PC-3 (cell line): ENCODE data around the gene CMKLR1. TPM values are rescaled to one million over a fixed set of nuclear protein-coding genes. Genes with fewer than 3 reads are reported as not detected.

Experiments
- ATAC-seq: fragments of 200-7000 bp; cut with Tn5 transposase; 2 replicates; pipeline ENCODE4 v1.9.1; 2020; ENCODE audit warnings: mild to moderate bottlenecking, moderate library complexity
- BruUV-seq: library from RNA; stranded (reverse); fragments of 400-500 nt; replicated peaks from 2 replicates; lab custom pipeline; 2021; lab: Mats Ljungman, UMichigan
- CTCF ChIA-PET: fragments of 300-600 bp; sonication (Branson Sonifier 250); formaldehyde crosslinking; loops from one replicate; lab custom pipeline; 2022; ENCODE audit warnings: antibody characterized with exemption; lab: Charles Lee
- POLR2A ChIA-PET: fragments of 300-600 bp; sonication (Branson Sonifier 250); formaldehyde crosslinking; loops from one replicate; lab custom pipeline; 2022; ENCODE audit warnings: antibody characterized with exemption; ENCODE audit not compliant: unreplicated experiment; lab: Charles Lee
- DNase-seq: peaks from one replicate; pipeline ENCODE4 v3.0.0-alpha.2; 2015
- H2AFZ ChIP-seq: fragments of 300-600 bp; sonication (generic); 2 replicates; pipeline ENCODE4 v1.6.0; 2016; ENCODE audit warnings: antibody characterized with exemption, low read length
- H3F3A ChIP-seq: fragments of 300-600 bp; sonication (generic); one replicate; pipeline ENCODE4 v1.6.0; 2017; ENCODE audit warnings: antibody characterized with exemption, low read length, control low read depth, mild to moderate bottlenecking; ENCODE audit not compliant: unreplicated experiment
- H3K27ac ChIP-seq: fragments of 300-600 bp; sonication (generic); 2 replicates; pipeline ENCODE4 v1.5.1; 2016; ENCODE audit warnings: mild to moderate bottlenecking, low read length
- H3K27me3 ChIP-seq: fragments of 300-600 bp; sonication (generic); 2 replicates; pipeline ENCODE4 v1.6.1; 2016; ENCODE audit warnings: low read length, mixed read lengths
- H3K36me3 ChIP-seq: fragments of 300-600 bp; sonication (generic); 2 replicates; pipeline ENCODE4 v1.6.1; 2016; ENCODE audit warnings: low read depth, mixed run types, low read length, mixed read lengths
- H3K4me1 ChIP-seq: fragments of 300-600 bp; sonication (generic); 2 replicates; pipeline ENCODE4 v1.5.1; 2016; ENCODE audit warnings: low read length; ENCODE audit not compliant: insufficient read depth
- H3K4me2 ChIP-seq: fragments of 300-600 bp; sonication (generic); 2 replicates; pipeline ENCODE4 v1.6.0; 2016; ENCODE audit warnings: low read length
- H3K4me3 ChIP-seq: fragments of 300-600 bp; sonication (generic); 2 replicates; pipeline ENCODE4 v1.5.1; 2016; ENCODE audit warnings: mild to moderate bottlenecking, low read length, mixed read lengths
- H3K79me2 ChIP-seq: fragments of 300-600 bp; sonication (generic); 2 replicates; pipeline ENCODE4 v1.6.1; 2017; ENCODE audit warnings: low read length, mixed read lengths
- H3K9ac ChIP-seq: fragments of 300-600 bp; sonication (generic); 2 replicates; pipeline ENCODE4 v1.6.0; 2016; ENCODE audit warnings: mild to moderate bottlenecking, low read length
- H3K9me2 ChIP-seq: fragments of 300-600 bp; sonication (generic); replicated peaks from 2 replicates; pipeline ENCODE4 v1.6.1; 2016; ENCODE audit warnings: mixed run types, low read length, mixed read lengths
- H3K9me3 ChIP-seq: fragments of 300-600 bp; sonication (generic); 2 replicates; pipeline ENCODE4 v1.6.1; 2016; ENCODE audit warnings: low read length, mixed read lengths
- H4K20me1 ChIP-seq: fragments of 300-600 bp; sonication (generic); 2 replicates; pipeline ENCODE4 v1.6.1; 2016; ENCODE audit warnings: low read length, mixed read lengths
- CTCF ChIP-seq: fragments of 300-600 bp; sonication (generic); conservative IDR thresholded peaks from 2 replicates; pipeline ENCODE4 v1.5.1; 2017; ENCODE audit warnings: antibody characterized with exemption, low read depth, mild to moderate bottlenecking, low read length
- EZH2 ChIP-seq: fragments of 300-600 bp; sonication (generic); IDR thresholded peaks from one replicate; pipeline ENCODE4 v1.6.1; 2017; ENCODE audit warnings: antibody characterized with exemption, mild to moderate bottlenecking, low read length; ENCODE audit not compliant: unreplicated experiment
- EZH2phosphoT487 ChIP-seq: fragments of 300-600 bp; sonication (generic); IDR thresholded peaks from 2 replicates; pipeline ENCODE4 v1.6.1; 2018; ENCODE audit warnings: mild to moderate bottlenecking, antibody characterized with exemption, low read length, borderline replicate concordance
- intact Hi-C: fragments of 100-400 bp; cut with micrococcal nuclease; formaldehyde crosslinking; loops from 2 replicates; pipeline ENCODE4 v1.9.0; 2023
- total RNA-seq: library from RNA; depleted of rRNA; stranded (reverse); fragments of >200 nt; gene quantifications from 2 replicates; pipeline ENCODE4 v1.2.3, GENCODE V29; 2014

CMKLR1 gene
- total RNA-seq, 1 experiment from 2014 or later = not detected

DNA sequence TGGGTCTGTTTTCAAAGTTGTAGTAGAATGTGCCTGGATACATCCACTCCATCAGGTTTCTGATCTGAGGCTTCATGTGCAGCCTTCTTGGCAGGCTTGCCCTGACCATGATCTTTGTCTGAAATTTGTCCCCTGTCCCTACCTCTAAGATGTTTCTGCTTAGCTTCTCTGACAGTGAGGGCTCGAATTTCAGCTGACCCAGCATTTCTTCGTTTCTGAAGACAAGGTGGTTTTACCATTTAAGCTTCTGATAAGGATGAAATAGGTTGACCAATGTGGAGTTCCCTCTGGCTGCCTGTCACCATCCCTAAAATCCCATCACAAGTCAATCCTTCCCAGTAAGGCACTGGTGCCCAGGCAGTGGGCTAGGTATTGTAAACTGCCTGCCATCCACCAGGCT is 57.0 kb downstream of the CMKLR1 start:
- Histone ChIP-seq H3K36me3 (no peaks in the 10 kb centered on the region), H3K79me2 (no peaks in the 10 kb centered on the region), H3F3A (no peaks in the 10 kb centered on the region), H3K4me1 (no peaks in the 10 kb centered on the region), H4K20me1 (no peaks in the 10 kb centered on the region), H3K9ac (no peak overlapping the region), H3K4me3 (no peak overlapping the region), H3K9me3 (no peaks in the 10 kb centered on the region), H2AFZ (no peak overlapping the region), H3K4me2 (no peak overlapping the region), H3K27ac (no peak overlapping the region), H3K9me2 (no peaks in the 10 kb centered on the region), H3K27me3 (peaks cover 65% of the 10 kb centered on the region)
- no peak for TF ChIP-seq EZH2phosphoT487
- TF ChIP-seq EZH2 = no peak
- TF ChIP-seq CTCF = no peak
- ChIA-PET CTCF (no interaction called here), POLR2A (no interaction called here)
- ATAC-seq = no peak
- no TSS peak for BruUV-seq
- no peak for DNase-seq
- intact Hi-C loops = no loop called here

- H3K36me3 ChIP-seq = no peaks in the 10 kb centered on the region
- no peaks in the 10 kb centered on the region for H3K4me1 ChIP-seq
- ATAC-seq (no peak), DNase-seq (no peak)
- H2AFZ ChIP-seq = no peak overlapping the region
- no peak overlapping the region for H3K27ac ChIP-seq
- intact Hi-C loops = no loop called here
- no peaks in the 10 kb centered on the region for H4K20me1 ChIP-seq
- no peaks in the 10 kb centered on the region for H3K9me3 ChIP-seq
- H3K9me2 ChIP-seq = no peaks in the 10 kb centered on the region
- no peak for TF ChIP-seq CTCF
- no peak for TF ChIP-seq EZH2phosphoT487
- no peak for TF ChIP-seq EZH2
- CTCF ChIA-PET = no interaction called here
- no peak overlapping the region for H3K4me2 ChIP-seq
- H3K27me3 ChIP-seq = peaks cover 36% of the 10 kb centered on the region
- H3K9ac ChIP-seq = no peak overlapping the region
- H3K4me3 ChIP-seq = no peak overlapping the region
- no peaks in the 10 kb centered on the region for H3K79me2 ChIP-seq
- POLR2A ChIA-PET = no interaction called here
- no peaks in the 10 kb centered on the region for H3F3A ChIP-seq
- BruUV-seq = no TSS peak
Measured at GRCh38 chr12:108277613-108278012, 61.5 kb downstream of the CMKLR1 start.

DNA sequence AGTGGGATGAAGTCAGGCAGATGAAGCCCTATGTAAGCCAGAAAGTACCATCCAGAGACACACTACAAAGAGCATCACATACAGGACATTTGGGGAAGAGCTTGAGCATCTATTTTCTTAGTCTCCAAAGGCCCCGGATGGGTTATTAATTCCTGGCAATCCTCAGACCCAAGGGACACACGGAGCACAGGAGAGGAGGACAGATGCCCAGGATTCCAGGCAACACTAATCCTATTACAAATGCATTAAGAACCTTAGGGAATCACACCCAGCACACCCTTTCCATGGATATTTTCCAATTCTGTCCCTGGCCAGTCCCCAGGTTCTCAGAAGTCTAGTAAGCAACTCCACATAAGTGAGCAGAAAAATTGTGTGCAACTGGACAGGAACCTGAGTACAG is 65.9 kb downstream of the CMKLR1 start:
- intact Hi-C loops = no loop called here
- Histone ChIP-seq H3K27me3 (0 out of 2 replicates have a peak, but pooled peaks cover 4% of the 10 kb centered on the region), H3K9me2 (no peaks in the 10 kb centered on the region), H3K9ac (no peak overlapping the region), H3K79me2 (no peaks in the 10 kb centered on the region), H2AFZ (no peak overlapping the region), H3K27ac (no peak overlapping the region), H3K4me3 (no peak overlapping the region), H4K20me1 (no peaks in the 10 kb centered on the region), H3K36me3 (no peaks in the 10 kb centered on the region), H3F3A (no peaks in the 10 kb centered on the region), H3K4me2 (no peak overlapping the region), H3K4me1 (no peaks in the 10 kb centered on the region), H3K9me3 (no peaks in the 10 kb centered on the region)
- no TSS peak for BruUV-seq
- no peak for TF ChIP-seq EZH2
- no peak for TF ChIP-seq CTCF
- no peak for TF ChIP-seq EZH2phosphoT487
- DNase-seq (no peak), ATAC-seq (no peak)
- ChIA-PET CTCF (interaction anchor here (0.6 kb wide), 1 partner anchor 93 kb away, joined by 12 read pairs; no protein-coding TSS in a partner anchor), POLR2A (no interaction called here)
